CD14-positive monocyte (primary cell): ENCODE results near the gene MATCAP1. TPM values are rescaled to one million over a fixed set of nuclear protein-coding genes. Genes with fewer than 3 reads are reported as not detected.
A peak's percentile ranks its signal among the peaks of the same experiment; 100 is the strongest.

ENCODE experiments used
- DNase-seq, 3 donors: peaks; one replicate each; pipeline ENCODE4 v3.0.0-alpha.2; 2011 to 2022
- H2AFZ ChIP-seq: 2 replicates; pipeline ENCODE4 v1.6.0; 2012; ENCODE audit warnings: mild to moderate bottlenecking, low read depth, low read length, inconsistent platforms; ENCODE audit not compliant: insufficient read depth, poor library complexity, severe bottlenecking
- H3K27ac ChIP-seq, 2 donors: 1 replicate in 1 of 2; 2 replicates in 1 of 2; pipeline ENCODE4 v1.5.1; 2012 to 2013; ENCODE audit warnings: low read length in 2 of 2, control low read depth in 1 of 2, inconsistent platforms in 1 of 2, low read depth in 1 of 2, mild to moderate bottlenecking in 1 of 2
- H3K27me3 ChIP-seq, 2 donors: one replicate each; pipeline versions ENCODE4 v1.6.0 to v1.6.1; 2011 to 2013; ENCODE audit warnings: low read length in 2 of 2; ENCODE audit not compliant: control insufficient read depth in 2 of 2, insufficient read depth in 2 of 2
- H3K36me3 ChIP-seq, 2 donors: replicated peaks in 1 of 2; 1 replicate in 1 of 2; 2 replicates in 1 of 2; pipeline versions ENCODE4 v1.5.1 to v1.6.1; 2012 to 2013; ENCODE audit warnings: low read length in 2 of 2, control low read depth in 1 of 2, inconsistent platforms in 1 of 2, mild to moderate bottlenecking in 1 of 2; ENCODE audit not compliant: insufficient read depth in 2 of 2, control insufficient read depth in 1 of 2
- H3K4me1 ChIP-seq, 2 donors: 1 replicate in 1 of 2; 2 replicates in 1 of 2; pipeline versions ENCODE4 v1.5.1 to v1.6.1; 2012 to 2013; ENCODE audit warnings: low read length in 2 of 2, control low read depth in 1 of 2, inconsistent platforms in 1 of 2, mild to moderate bottlenecking in 1 of 2, moderate library complexity in 1 of 2; ENCODE audit not compliant: insufficient read depth in 2 of 2, control insufficient read depth in 1 of 2
- H3K4me2 ChIP-seq: replicated peaks from 2 replicates; pipeline ENCODE3; 2012; ENCODE audit warnings: low read length, moderate library complexity, mild to moderate bottlenecking; ENCODE audit not compliant: poor library complexity, severe bottlenecking; ENCODE audit errors: extremely low read depth
- H3K4me3 ChIP-seq, 3 experiments: fragments of 200-600 bp in 1 of 3; sonication (generic) in 1 of 3; replicated peaks in 1 of 3; 1 replicate in 2 of 3; 2 replicates in 1 of 3; pipeline ENCODE4 v1.5.1; 2011 to 2013; ENCODE audit warnings: low read length in 3 of 3, mild to moderate bottlenecking in 3 of 3, control low read depth in 2 of 3, low read depth in 2 of 3, inconsistent platforms in 1 of 3, moderate library complexity in 1 of 3
- H3K79me2 ChIP-seq: 2 replicates; pipeline ENCODE4 v1.6.0; 2012; ENCODE audit warnings: mild to moderate bottlenecking, control low read depth, inconsistent platforms, low read length, moderate library complexity; ENCODE audit not compliant: insufficient read depth
- H3K9ac ChIP-seq: 2 replicates; pipeline ENCODE4 v1.6.0; 2017; ENCODE audit warnings: low read length, mild to moderate bottlenecking; ENCODE audit not compliant: insufficient read depth, poor library complexity, severe bottlenecking
- H3K9me3 ChIP-seq, 2 donors: replicated peaks in 1 of 2; 1 replicate in 1 of 2; 2 replicates in 1 of 2; pipeline versions ENCODE4 v1.5.1 to v1.6.1; 2012 to 2013; ENCODE audit warnings: low read length in 2 of 2, control low read depth in 1 of 2; ENCODE audit not compliant: control insufficient read depth in 1 of 2, insufficient read depth in 1 of 2
- H4K20me1 ChIP-seq: 2 replicates; pipeline ENCODE4 v1.6.0; 2012; ENCODE audit warnings: mild to moderate bottlenecking, low read length, control low read depth, moderate library complexity; ENCODE audit not compliant: insufficient read depth
- H3K27ac Mint-ChIP-seq, 7 donors: one replicate each; pipeline ENCODE4 v1.8.0; 2020; ENCODE audit warnings: mild to moderate bottlenecking in 7 of 7, mixed read lengths in 7 of 7, moderate library complexity in 6 of 7, inconsistent platforms in 2 of 7
- H3K27me3 Mint-ChIP-seq, 3 donors: one replicate each; pipeline ENCODE4 v1.8.0; 2021 to 2022; ENCODE audit warnings: low read depth in 3 of 3, mild to moderate bottlenecking in 3 of 3, mixed read lengths in 3 of 3, moderate library complexity in 3 of 3, inconsistent platforms in 1 of 3
- H3K36me3 Mint-ChIP-seq, 2 donors: one replicate each; pipeline ENCODE4 v1.8.0; 2020; ENCODE audit warnings: mixed read lengths in 2 of 2, inconsistent platforms in 1 of 2, mild to moderate bottlenecking in 1 of 2
- H3K4me1 Mint-ChIP-seq: one replicate; pipeline ENCODE4 v1.8.0; 2020; ENCODE audit warnings: mild to moderate bottlenecking, mixed read lengths
- H3K4me3 Mint-ChIP-seq, 2 donors: one replicate each; pipeline ENCODE4 v1.8.0; 2020; ENCODE audit warnings: mild to moderate bottlenecking in 2 of 2, mixed read lengths in 2 of 2, moderate library complexity in 1 of 2
- H3K9me3 Mint-ChIP-seq, 7 donors: one replicate each; pipeline ENCODE4 v1.8.0; 2020 to 2022; ENCODE audit warnings: mixed read lengths in 7 of 7, mild to moderate bottlenecking in 6 of 7, moderate library complexity in 6 of 7, inconsistent platforms in 2 of 7
- WGBS: methylation state at CpG from one replicate; pipeline ENCODE4 v1.1.5; 2013; ENCODE audit warnings: missing lambda C conversion rate; ENCODE audit not compliant: insufficient coverage; 5-methylcytosine and 5-hydroxymethylcytosine counted together
- intact Hi-C, 2 donors: fragments of 100-400 bp; cut with micrococcal nuclease; formaldehyde crosslinking; loops; one replicate each; pipeline versions ENCODE4 v1.15.0 to v1.15.1; 2023
- polyA plus RNA-seq, 3 donors: library from polyadenylated mRNA; depleted of rRNA in 1 of 3; unstranded in 2 of 3; stranded (reverse) in 1 of 3; fragments of 300-500 nt in 2 of 3; fragments of >200 nt in 1 of 3; fragmentation: Illumina TruSeq in 2 of 3; gene quantifications; 1 replicate in 2 of 3; 2 replicates in 1 of 3; pipeline ENCODE4 v1.2.3, GENCODE V29; 2012 to 2021
- TF ChIP-seq, protein P1 (sequence below): fragments of 200-600 bp; IDR thresholded peaks from one replicate; pipeline ENCODE4 v1.8.0; 2022; ENCODE audit warnings: antibody characterized with exemption, mild to moderate bottlenecking

The MATCAP1 gene
- polyA plus RNA-seq, 3 donors, result 0.58 to 43.3 (median 0.99) TPM

DNA sequence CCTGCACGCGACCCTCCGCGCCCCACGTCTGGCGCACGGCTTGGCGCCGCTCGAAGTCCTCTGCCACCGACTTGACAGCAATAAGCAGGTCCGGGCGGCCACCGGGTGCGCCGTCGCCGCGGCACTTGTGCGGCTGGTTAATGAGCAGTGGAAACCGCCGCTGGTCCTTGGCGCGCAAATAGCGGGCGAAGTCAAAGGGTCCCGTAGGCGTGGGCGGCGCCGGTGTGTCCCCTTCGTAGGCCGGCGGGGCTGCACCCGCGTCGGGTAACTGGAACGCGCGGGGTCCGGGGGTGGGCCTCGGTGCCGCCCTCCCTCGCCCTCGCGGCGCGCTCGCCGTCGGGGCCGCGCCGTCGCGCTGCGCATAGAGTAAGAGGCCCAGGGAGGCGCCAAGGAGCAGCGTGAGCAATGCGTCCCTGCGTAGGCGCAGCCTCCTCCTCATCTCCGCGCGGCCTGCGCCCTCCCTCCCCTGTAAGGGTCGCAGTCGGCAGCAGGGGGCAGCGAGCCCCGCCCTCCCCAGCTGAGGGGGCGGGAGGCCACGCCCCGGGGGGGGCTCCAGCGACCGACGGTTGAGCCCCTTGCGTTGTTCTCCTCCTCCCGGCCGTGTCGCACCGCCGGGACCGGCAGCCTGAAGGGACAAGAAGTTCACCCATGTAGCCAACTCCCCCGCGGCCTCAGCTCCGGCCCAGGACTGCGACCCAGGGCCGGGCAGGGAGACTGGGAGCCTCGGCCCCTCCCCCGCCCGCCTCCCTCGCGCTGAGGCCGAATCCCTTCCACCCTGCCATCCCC lies 33.5 kb downstream of the MATCAP1 start:
- Histone ChIP-seq H3K9me3 (peaks cover 9 to 18% of the 10 kb centered on the region in 2 donors), H4K20me1 (peaks cover 86% of the 10 kb centered on the region), H3K4me2 (peak overlapping the region; percentile 66), H3K4me3 (peak overlapping the region in 1 of 3 experiments; percentile 63), H3K9ac (no peak overlapping the region), H3K27ac (no peak overlapping the region), H3K36me3 (peaks cover 37 to 40% of the 10 kb centered on the region in 2 donors), H3K4me1 (peaks cover 12 to 23% of the 10 kb centered on the region in 2 donors), H3K79me2 (no peaks in the 10 kb centered on the region), H2AFZ (peak overlapping the region; percentile 17), H3K27me3 (peaks cover 13 to 56% of the 10 kb centered on the region in 2 donors)
- TF ChIP-seq, protein P1, sequence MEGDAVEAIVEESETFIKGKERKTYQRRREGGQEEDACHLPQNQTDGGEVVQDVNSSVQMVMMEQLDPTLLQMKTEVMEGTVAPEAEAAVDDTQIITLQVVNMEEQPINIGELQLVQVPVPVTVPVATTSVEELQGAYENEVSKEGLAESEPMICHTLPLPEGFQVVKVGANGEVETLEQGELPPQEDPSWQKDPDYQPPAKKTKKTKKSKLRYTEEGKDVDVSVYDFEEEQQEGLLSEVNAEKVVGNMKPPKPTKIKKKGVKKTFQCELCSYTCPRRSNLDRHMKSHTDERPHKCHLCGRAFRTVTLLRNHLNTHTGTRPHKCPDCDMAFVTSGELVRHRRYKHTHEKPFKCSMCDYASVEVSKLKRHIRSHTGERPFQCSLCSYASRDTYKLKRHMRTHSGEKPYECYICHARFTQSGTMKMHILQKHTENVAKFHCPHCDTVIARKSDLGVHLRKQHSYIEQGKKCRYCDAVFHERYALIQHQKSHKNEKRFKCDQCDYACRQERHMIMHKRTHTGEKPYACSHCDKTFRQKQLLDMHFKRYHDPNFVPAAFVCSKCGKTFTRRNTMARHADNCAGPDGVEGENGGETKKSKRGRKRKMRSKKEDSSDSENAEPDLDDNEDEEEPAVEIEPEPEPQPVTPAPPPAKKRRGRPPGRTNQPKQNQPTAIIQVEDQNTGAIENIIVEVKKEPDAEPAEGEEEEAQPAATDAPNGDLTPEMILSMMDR, result no peak
- no peak overlapping the region for H3K27ac Mint-ChIP-seq
- H3K4me1 Mint-ChIP-seq, result peaks cover 15% of the 10 kb centered on the region
- peaks cover 43 to 46% of the 10 kb centered on the region in 2 donors for H3K36me3 Mint-ChIP-seq
- no peak for DNase-seq
- H3K4me3 Mint-ChIP-seq, result peak overlapping the region in 1 of 2 donors; percentile 77
- intact Hi-C loops, result no loop called here
- H3K9me3 Mint-ChIP-seq, result peaks cover 7 to 21% (median 12%) of the 10 kb centered on the region in 7 donors
- H3K27me3 Mint-ChIP-seq, result peaks cover 40 to 64% (median 55%) of the 10 kb centered on the region in 3 donors
- WGBS, result 10% methylated on average over 90 of the region's 94 CpGs

DNA sequence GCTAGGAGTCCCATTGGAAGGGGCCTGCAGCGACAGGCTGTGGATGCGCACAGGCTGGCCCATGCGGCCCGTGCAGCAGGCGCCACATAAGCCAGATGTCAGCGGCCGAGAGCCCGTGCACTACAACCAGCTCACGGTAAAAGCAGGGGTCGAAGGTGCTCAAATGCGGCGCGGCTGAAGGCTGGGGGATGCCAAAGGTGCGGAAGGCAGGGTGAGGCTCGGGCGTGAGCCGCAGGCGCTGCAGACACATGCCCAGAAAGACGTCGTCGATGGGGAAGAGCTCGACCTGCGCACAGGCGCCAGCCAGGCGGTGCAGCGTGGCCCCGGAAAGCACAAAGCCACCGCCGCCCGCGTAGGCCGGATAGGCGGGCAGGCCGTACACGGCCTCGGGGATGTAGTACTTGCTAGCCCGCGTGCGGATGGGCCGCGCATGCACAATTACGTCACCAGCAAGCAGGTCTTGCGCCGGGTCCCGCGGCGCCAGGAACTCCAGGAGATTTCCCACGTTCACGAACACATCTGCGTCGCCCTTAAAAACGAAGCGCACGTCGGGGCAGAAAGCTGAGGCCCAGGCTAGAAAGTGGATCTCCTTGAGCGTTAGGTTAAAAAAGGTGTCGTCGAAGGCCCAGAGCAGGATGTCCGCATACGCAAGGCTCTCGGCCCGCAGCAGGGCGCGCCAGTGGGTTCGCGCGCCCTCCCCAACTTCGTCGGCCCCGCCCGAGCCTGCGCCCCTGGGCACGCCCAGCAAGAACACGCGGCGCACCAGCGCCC lies 34.3 kb downstream of the MATCAP1 start:
- peaks cover 9 to 18% of the 10 kb centered on the region in 2 donors for H3K9me3 ChIP-seq
- Mint-ChIP-seq H3K36me3 (peaks cover 51 to 54% of the 10 kb centered on the region in 2 donors), H3K4me1 (peaks cover 13% of the 10 kb centered on the region), H3K27ac (peak overlapping the region in 1 of 7 donors; percentile 68), H3K27me3 (peaks cover 37 to 57% (median 51%) of the 10 kb centered on the region in 3 donors), H3K4me3 (peak overlapping the region in 1 of 2 donors; percentile 66), H3K9me3 (peaks cover 7 to 19% (median 12%) of the 10 kb centered on the region in 7 donors)
- intact Hi-C loops, result no loop called here
- peaks cover 13 to 50% of the 10 kb centered on the region in 2 donors for H3K27me3 ChIP-seq
- TF ChIP-seq, protein P1, result no peak
- no peak overlapping the region for H3K9ac ChIP-seq
- no peak overlapping the region for H3K4me3 ChIP-seq
- 80% methylated on average over 77 of the region's 77 CpGs for WGBS
- no peaks in the 10 kb centered on the region for H3K79me2 ChIP-seq
- no peak overlapping the region for H3K27ac ChIP-seq
- peaks cover 86% of the 10 kb centered on the region for H4K20me1 ChIP-seq
- H2AFZ ChIP-seq, result no peak overlapping the region
- peaks cover 8 to 17% of the 10 kb centered on the region in 2 donors for H3K4me1 ChIP-seq
- peaks cover 45 to 48% of the 10 kb centered on the region in 2 donors for H3K36me3 ChIP-seq
- no peak for DNase-seq
- peak overlapping the region; percentile 66 for H3K4me2 ChIP-seq
